ENCODE results near the gene MUL1. TPM values are rescaled to one million over a fixed set of nuclear protein-coding genes. Genes with fewer than 3 reads are reported as not detected.

Gene MUL1
- total RNA-seq, 1 donor from 2014 or later = 34.5 TPM

- intact Hi-C loops (cut with DNase I) = no loop called here
These were observed 38.4 kb downstream of the MUL1 start for GRCh38 chr1:20469406-20470076.

GRCh38 chr1:20466273-20466672 is 41.7 kb downstream of the MUL1 start:
- no peaks in the 10 kb centered on the region for H3K27me3 ChIP-seq
- ATAC-seq (no peak), DNase-seq (no peak)
- H3K9me3 ChIP-seq = no peaks in the 10 kb centered on the region
- intact Hi-C loops (cut with DNase I) = no loop called here
- no peaks in the 10 kb centered on the region for H3K36me3 ChIP-seq
- no peaks in the 10 kb centered on the region for H3K4me1 ChIP-seq
- H3K4me3 ChIP-seq = no peak overlapping the region
- no peak overlapping the region for H3K27ac ChIP-seq
- TF ChIP-seq CTCF (IDR thresholded peaks at IDR 0.05) = no peak

More at GRCh38 chr1:20469406-20470076, 38.4 kb downstream of the MUL1 start:
- Histone ChIP-seq H3K9me3 (no peaks in the 10 kb centered on the region), H3K4me3 (no peak overlapping the region), H3K27ac (no peak overlapping the region), H3K36me3 (no peaks in the 10 kb centered on the region), H3K4me1 (no peaks in the 10 kb centered on the region), H3K27me3 (peaks cover 9% of the 10 kb centered on the region)
- no peak for DNase-seq
- no peak for ATAC-seq
- no peak for TF ChIP-seq CTCF (IDR thresholded peaks at IDR 0.05)

GRCh38 chr1:20465187-20465586 is 42.8 kb downstream of the MUL1 start:
- intact Hi-C loops (cut with DNase I) = no loop called here
- Histone ChIP-seq H3K36me3 (no peaks in the 10 kb centered on the region), H3K4me1 (no peaks in the 10 kb centered on the region), H3K27me3 (no peaks in the 10 kb centered on the region), H3K27ac (no peak overlapping the region), H3K4me3 (no peak overlapping the region), H3K9me3 (no peaks in the 10 kb centered on the region)
- TF ChIP-seq CTCF (IDR thresholded peaks at IDR 0.05) = no peak
- no peak for ATAC-seq
- DNase-seq = no peak

GRCh38 chr1:20463502-20463901 is 44.4 kb downstream of the MUL1 start:
- H3K27me3 ChIP-seq = no peaks in the 10 kb centered on the region

GRCh38 chr1:20462397-20462796 is 45.6 kb downstream of the MUL1 start:
- ATAC-seq (no peak), DNase-seq (peak; percentile 25)
- no peak overlapping the region for H3K27ac ChIP-seq
- no peak overlapping the region for H3K4me3 ChIP-seq
- H3K9me3 ChIP-seq = no peaks in the 10 kb centered on the region
- TF ChIP-seq CTCF (IDR thresholded peaks at IDR 0.05) = no peak
- no peaks in the 10 kb centered on the region for H3K36me3 ChIP-seq
- no peaks in the 10 kb centered on the region for H3K27me3 ChIP-seq
- no peaks in the 10 kb centered on the region for H3K4me1 ChIP-seq
- intact Hi-C loops (cut with DNase I) = no loop called here

More at GRCh38 chr1:20463502-20463901, 44.4 kb downstream of the MUL1 start:
- Histone ChIP-seq H3K36me3 (no peaks in the 10 kb centered on the region), H3K4me1 (no peaks in the 10 kb centered on the region), H3K27ac (no peak overlapping the region), H3K9me3 (no peaks in the 10 kb centered on the region), H3K4me3 (no peak overlapping the region)
- no peak for ATAC-seq
- DNase-seq = no peak
- no peak for TF ChIP-seq CTCF (IDR thresholded peaks at IDR 0.05)
- intact Hi-C loops (cut with DNase I) = no loop called here

- TF ChIP-seq CTCF (IDR thresholded peaks at IDR 0.05) = no peak
- no peaks in the 10 kb centered on the region for H3K9me3 ChIP-seq
- ATAC-seq (no peak), DNase-seq (no peak)
- H3K27me3 ChIP-seq = peaks cover 8% of the 10 kb centered on the region
- no peak overlapping the region for H3K4me3 ChIP-seq
- no peak overlapping the region for H3K27ac ChIP-seq
- no peaks in the 10 kb centered on the region for H3K36me3 ChIP-seq
- intact Hi-C loops (cut with DNase I) = no loop called here
- no peaks in the 10 kb centered on the region for H3K4me1 ChIP-seq
These were observed 49.2 kb downstream of the MUL1 start for GRCh38 chr1:20458717-20459116.
